A549 treated with DMSO at 1 μM for 4 hours (cell line): ENCODE results near the gene QRFPR. TPM values are rescaled to one million over a fixed set of nuclear protein-coding genes. Genes with fewer than 3 reads are reported as not detected.

ENCODE experiments used
- total RNA-seq: library from RNA; stranded (reverse); fragments of 200-300 nt; extraction: Qiagen RNA extraction; gene quantifications from 5 replicates; pipeline ENCODE4 v1.2.3, GENCODE V29; 2022; ENCODE audit warnings: low read depth

The QRFPR gene
- total RNA-seq = 0.08 to 0.19 TPM (median 0.08 TPM) in 3 of 5 replicates, not detected in the others

GRCh38 chr4:121380776-121381462 lies at the start of gene QRFPR:
TSS of gene QRFPR (minus strand) at chr4:121381018. CDS start at chr4:121380647, 371 bp downstream.

Other genes with a start within 250 kb of the QRFPR start
- gene TNIP3, start 216.7 kb downstream of the QRFPR start, total RNA-seq = 0.25 to 0.58 TPM (median 0.57 TPM) in 5 replicates